Measurements from ENCODE around the gene PARP8.

- no peak for TF ChIP-seq EZH2 (IDR thresholded peaks at IDR 0.05; ENCODE audit: low read length)
- no peak for TF ChIP-seq CTCF (optimal IDR thresholded peaks at IDR 0.05 in 1 of 3, IDR thresholded peaks at IDR 0.05 in 1 of 3, conservative IDR thresholded peaks at IDR 0.05 in 1 of 3; ENCODE audit: extremely low read depth in 1 of 3, insufficient read depth in 2 of 3, low read length in 3 of 3)
Observed at GRCh38 chr5:50749181-50749580, 82.7 kb downstream of the PARP8 start.
